GM23338 (cell line): ENCODE data around the gene KRT12. TPM values are rescaled to one million over a fixed set of nuclear protein-coding genes. Genes with fewer than 3 reads are reported as not detected.

Experiments used
- ATAC-seq: fragments of 200-7000 bp; cut with Tn5 transposase; 3 replicates; pipeline ENCODE4 v1.9.1; 2020
- DNase-seq: peaks from one replicate; pipeline ENCODE4 v3.0.0-alpha.2; 2015; ENCODE audit warnings: low spot score
- H2AFZ ChIP-seq: fragments of 200-600 bp; sonication (generic); 2 replicates; pipeline ENCODE4 v1.8.0; 2016; ENCODE audit warnings: antibody characterized with exemption, mild to moderate bottlenecking, moderate library complexity
- H3F3A ChIP-seq: fragments of 200-600 bp; sonication (generic); replicated peaks from 2 replicates; pipeline ENCODE4 v1.8.0; 2017; ENCODE audit warnings: antibody characterized with exemption, mixed run types, low read depth
- H3K27ac ChIP-seq: fragments of 200-600 bp; sonication (generic); 2 replicates; pipeline ENCODE4 v1.6.1; 2016; ENCODE audit warnings: low read depth
- H3K27me3 ChIP-seq: fragments of 200-600 bp; sonication (generic); 2 replicates; pipeline ENCODE4 v1.8.0; 2016; ENCODE audit warnings: mild to moderate bottlenecking, mixed run types, moderate library complexity; ENCODE audit not compliant: insufficient read depth
- H3K36me3 ChIP-seq: fragments of 200-600 bp; sonication (generic); 2 replicates; pipeline ENCODE4 v1.8.0; 2016; ENCODE audit warnings: mild to moderate bottlenecking; ENCODE audit not compliant: insufficient read depth
- H3K4me1 ChIP-seq: fragments of 200-600 bp; sonication (generic); 2 replicates; pipeline ENCODE4 v1.8.0; 2016; ENCODE audit warnings: mild to moderate bottlenecking, moderate library complexity; ENCODE audit not compliant: insufficient read depth
- H3K4me2 ChIP-seq: fragments of 200-600 bp; sonication (generic); 2 replicates; pipeline ENCODE4 v1.7.1; 2017; ENCODE audit warnings: mixed run types
- H3K4me3 ChIP-seq: fragments of 200-600 bp; sonication (generic); 2 replicates; pipeline ENCODE4 v1.6.1; 2016; ENCODE audit warnings: mixed run types
- H3K79me2 ChIP-seq: fragments of 200-600 bp; sonication (generic); replicated peaks from 2 replicates; pipeline ENCODE4 v1.8.0; 2017; ENCODE audit warnings: mild to moderate bottlenecking; ENCODE audit not compliant: insufficient read depth
- H3K9me2 ChIP-seq: fragments of 200-600 bp; sonication (generic); 2 replicates; pipeline ENCODE4 v1.8.0; 2017; ENCODE audit not compliant: insufficient read depth
- H4K20me1 ChIP-seq: fragments of 200-600 bp; sonication (generic); replicated peaks from 2 replicates; pipeline ENCODE4 v1.8.0; 2017; ENCODE audit warnings: mild to moderate bottlenecking; ENCODE audit not compliant: insufficient read depth
- H3K27ac Mint-ChIP-seq: 2 replicates; pipeline ENCODE4 v1.8.0; 2020; ENCODE audit warnings: inconsistent platforms, mild to moderate bottlenecking, moderate library complexity, mixed read lengths
- H3K27me3 Mint-ChIP-seq: 3 replicates; pipeline ENCODE4 v1.8.0; 2022; ENCODE audit warnings: low read depth, mild to moderate bottlenecking, moderate library complexity, mixed read lengths, inconsistent platforms; ENCODE audit not compliant: insufficient read depth, poor library complexity
- H3K36me3 Mint-ChIP-seq: 3 replicates; pipeline ENCODE4 v1.8.0; 2021; ENCODE audit warnings: low read depth, mild to moderate bottlenecking, inconsistent platforms, moderate library complexity, mixed read lengths
- H3K4me1 Mint-ChIP-seq: 3 replicates; pipeline ENCODE4 v1.8.0; 2020; ENCODE audit warnings: mild to moderate bottlenecking, inconsistent platforms, mixed read lengths
- H3K4me3 Mint-ChIP-seq: 3 replicates; pipeline ENCODE4 v1.8.0; 2021; ENCODE audit warnings: moderate library complexity, mild to moderate bottlenecking, inconsistent platforms, mixed read lengths
- H3K9me3 Mint-ChIP-seq: 3 replicates; pipeline ENCODE4 v1.8.0; 2020; ENCODE audit warnings: moderate library complexity, mild to moderate bottlenecking, inconsistent platforms, mixed read lengths
- CTCF ChIP-seq, 2 experiments: fragments of 200-600 bp in 1 of 2; sonication (generic) in 1 of 2; conservative IDR thresholded peaks; 2 replicates each; pipeline versions ENCODE4 v1.5.1 to v1.6.1; 2016 to 2017; ENCODE audit warnings: antibody characterized with exemption in 2 of 2, low read depth in 2 of 2, mild to moderate bottlenecking in 2 of 2, moderate library complexity in 1 of 2
- JUNB ChIP-seq: IDR thresholded peaks from one replicate; pipeline ENCODE4 v1.6.1; 2016; ENCODE audit warnings: antibody characterized with exemption; ENCODE audit not compliant: unreplicated experiment
- ZNF462 ChIP-seq: fragments of 250-450 bp; sonication (Bioruptor Pico); IDR thresholded peaks from 2 replicates; pipeline ENCODE4 v1.5.0; 2020; ENCODE audit warnings: mild to moderate bottlenecking, moderate library complexity
- polyA plus RNA-seq: library from polyadenylated mRNA; unstranded; fragments of >200 nt; fragmentation: Nextera tagmentation; extraction: Ambion mirVana; gene quantifications from 2 replicates; pipeline ENCODE4 v1.2.1, GENCODE V29; 2016
- total RNA-seq: library from RNA; depleted of rRNA; stranded (reverse); fragments of >200 nt; shearing (Covaris generic); gene quantifications from 2 replicates; pipeline ENCODE4 v1.2.3, GENCODE V29; 2014

The KRT12 gene
- total and polyA plus RNA-seq, 2 experiments from 2014 or later = not detected

GRCh38 chr17:40862985-40863733, 3.9 kb downstream of the KRT12 start:
- Histone ChIP-seq H4K20me1 (no peaks in the 10 kb centered on the region), H3K4me3 (no peak overlapping the region), H3K36me3 (no peaks in the 10 kb centered on the region), H2AFZ (peak overlapping the region; percentile 95), H3K27ac (no peak overlapping the region), H3K27me3 (0 out of 2 replicates have a peak, but pooled peaks cover under 1% of the 10 kb centered on the region), H3K4me1 (no peaks in the 10 kb centered on the region), H3K9me2 (no peaks in the 10 kb centered on the region), H3K79me2 (no peaks in the 10 kb centered on the region), H3F3A (no peaks in the 10 kb centered on the region), H3K4me2 (no peak overlapping the region)
- Mint-ChIP-seq H3K4me3 (0 out of 3 replicates have a peak overlapping the region, but pooled peaks have one; percentile 36), H3K27me3 (peaks cover 13% of the 10 kb centered on the region), H3K36me3 (0 out of 3 replicates have a peak, but pooled peaks cover under 1% of the 10 kb centered on the region), H3K4me1 (peaks cover 2% of the 10 kb centered on the region; the same call in 2 of the 3 replicates), H3K27ac (no peak overlapping the region), H3K9me3 (no peaks in the 10 kb centered on the region)
- TF ChIP-seq ZNF462 (0 out of 2 replicates have a peak, but pooled peaks have one; percentile 41), JUNB (no peak), CTCF (conservative IDR thresholded peaks at IDR 0.05; ENCODE audit: low read depth in 2 of 2) (peak; percentile 79 to 91)
- DNase-seq (peak; percentile 96), ATAC-seq (peak; percentile 100)
